HCT116 (cell line): ENCODE data around the gene SLC38A6.

Source experiments
- CTCF ChIP-seq, 3 experiments: fragments of 200-600 bp in 1 of 3; sonication (generic) in 1 of 3; IDR thresholded peaks in 2 of 3; conservative IDR thresholded peaks in 1 of 3; 2 replicates each; pipeline ENCODE4 v1.5.1; 2012 to 2017; ENCODE audit warnings: low read depth in 2 of 3, low read length in 2 of 3, antibody characterized with exemption in 1 of 3, borderline replicate concordance in 1 of 3, control low read depth in 1 of 3, mild to moderate bottlenecking in 1 of 3, mixed read lengths in 1 of 3, mixed run types in 1 of 3, moderate library complexity in 1 of 3; ENCODE audit not compliant: insufficient read depth in 1 of 3
- POLR2A ChIP-seq: IDR thresholded peaks from 2 replicates; pipeline ENCODE4 v1.7.0; 2011; ENCODE audit warnings: borderline replicate concordance; ENCODE audit not compliant: insufficient read depth, insufficient read length; ENCODE audit errors: extremely low read depth
- TCF7L2 ChIP-seq: IDR thresholded peaks from 2 replicates; pipeline ENCODE4 v1.7.0; 2011; ENCODE audit warnings: borderline replicate concordance, inconsistent platforms; ENCODE audit not compliant: insufficient read depth, insufficient read length; ENCODE audit errors: extremely low read depth

GRCh38 chr14:61065656-61066055 lies 84.6 kb downstream of the SLC38A6 start:
- TF ChIP-seq CTCF (IDR thresholded peaks at IDR 0.05 in 2 of 3, conservative IDR thresholded peaks at IDR 0.05 in 1 of 3; ENCODE audit: borderline replicate concordance in 1 of 3, insufficient read depth in 1 of 3, low read depth in 2 of 3, low read length in 2 of 3) = no peak
- TF ChIP-seq TCF7L2 = no peak
- TF ChIP-seq POLR2A = no peak
